Endodermal cell (in vitro differentiated cells): Measurements from ENCODE around the gene FBXL7. TPM values are rescaled to one million over a fixed set of nuclear protein-coding genes. Genes with fewer than 3 reads are reported as not detected.

ENCODE experiments used
- DNase-seq: peaks from one replicate; pipeline ENCODE4 v3.0.0-alpha.2; 2017
- H3K27ac ChIP-seq: 2 replicates; pipeline ENCODE4 v1.5.1; 2013; ENCODE audit warnings: mild to moderate bottlenecking, low read depth, low read length, moderate library complexity
- H3K27me3 ChIP-seq: 2 replicates; pipeline ENCODE4 v1.6.1; 2013; ENCODE audit warnings: mild to moderate bottlenecking, low read length, moderate library complexity; ENCODE audit not compliant: insufficient read depth, control insufficient read depth, poor library complexity, severe bottlenecking
- H3K36me3 ChIP-seq: 2 replicates; pipeline ENCODE4 v1.7.0; 2013; ENCODE audit warnings: mild to moderate bottlenecking, low read length, moderate library complexity; ENCODE audit not compliant: control insufficient read depth, insufficient read depth
- H3K4me1 ChIP-seq: one replicate; pipeline ENCODE4 v1.7.0; 2013; ENCODE audit warnings: low read length; ENCODE audit not compliant: control insufficient read depth, insufficient read depth
- H3K4me3 ChIP-seq: 2 replicates; pipeline ENCODE4 v1.5.1; 2013; ENCODE audit warnings: mild to moderate bottlenecking, low read length, moderate library complexity
- H3K9ac ChIP-seq: 2 replicates; pipeline ENCODE4 v1.6.1; 2013; ENCODE audit warnings: mild to moderate bottlenecking, low read length, moderate library complexity; ENCODE audit not compliant: poor library complexity, severe bottlenecking; ENCODE audit errors: extremely low read depth
- H3K9me3 ChIP-seq: 2 replicates; pipeline ENCODE4 v1.6.1; 2013; ENCODE audit warnings: mild to moderate bottlenecking, low read length, moderate library complexity; ENCODE audit not compliant: control insufficient read depth
- H3K27ac Mint-ChIP-seq: 2 replicates; pipeline ENCODE4 v1.8.0; 2020; ENCODE audit warnings: mixed read lengths
- H3K27me3 Mint-ChIP-seq: 2 replicates; pipeline ENCODE4 v1.8.0; 2021; ENCODE audit warnings: mild to moderate bottlenecking, mixed read lengths; ENCODE audit not compliant: insufficient read depth
- H3K36me3 Mint-ChIP-seq: 2 replicates; pipeline ENCODE4 v1.8.0; 2020; ENCODE audit warnings: low read depth, mixed read lengths
- H3K4me1 Mint-ChIP-seq: 2 replicates; pipeline ENCODE4 v1.8.0; 2020; ENCODE audit warnings: mixed read lengths
- H3K4me3 Mint-ChIP-seq: 2 replicates; pipeline ENCODE4 v1.8.0; 2020; ENCODE audit warnings: mild to moderate bottlenecking, moderate library complexity, mixed read lengths
- H3K9me3 Mint-ChIP-seq: 2 replicates; pipeline ENCODE4 v1.8.0; 2020; ENCODE audit warnings: mild to moderate bottlenecking, mixed read lengths
- CTCF ChIP-seq: fragments of 200-600 bp; sonication (generic); conservative IDR thresholded peaks from 2 replicates; pipeline ENCODE4 v1.5.0; 2021; ENCODE audit warnings: antibody characterized with exemption, mild to moderate bottlenecking
- WGBS, 2 experiments: methylation state at CpG; one replicate each; pipeline versions ENCODE4 v1.1.5 to v1.1.7; 2013; ENCODE audit warnings: missing lambda C conversion rate in 2 of 2, mixed read lengths in 1 of 2; ENCODE audit not compliant: insufficient coverage in 1 of 2, insufficient read length in 1 of 2; 5-methylcytosine and 5-hydroxymethylcytosine counted together
- total RNA-seq, 2 donors: library from RNA; stranded (reverse); fragmentation: NEBNext Ultra II Directional in 1 of 2; extraction: Animal tissue kit (Norgen Biotek cat#: 25700) in 1 of 2; gene quantifications; 2 replicates in 1 of 2; 3 replicates in 1 of 2; pipeline ENCODE4 v1.2.1, GENCODE V29; 2021

Gene FBXL7
- total RNA-seq, 2 donors from 2014 or later, result 12.9 to 13.2 TPM

DNA sequence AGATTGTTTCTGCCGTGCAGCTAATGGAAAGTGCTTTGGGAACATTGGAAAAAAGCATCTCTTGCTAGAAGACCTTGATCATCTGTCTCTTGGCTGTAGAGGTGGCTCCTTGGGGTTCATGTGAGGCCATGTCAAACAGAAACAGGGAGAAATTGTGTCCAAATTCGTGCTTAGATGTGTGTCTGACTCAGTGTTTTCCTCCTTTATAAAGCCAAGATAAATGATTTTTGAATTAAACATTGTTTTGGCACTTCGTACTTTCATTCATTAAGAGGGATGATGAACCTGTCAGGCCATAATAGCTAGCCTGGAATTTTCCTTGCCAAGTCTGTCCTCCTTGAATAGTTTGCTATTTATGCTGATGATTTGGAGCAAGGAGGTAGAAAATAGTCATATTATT lies 143.8 kb downstream of the FBXL7 start:
- Histone ChIP-seq H3K9me3 (peaks cover 9% of the 10 kb centered on the region), H3K4me1 (peaks cover 21% of the 10 kb centered on the region), H3K9ac (no peak overlapping the region), H3K36me3 (no peaks in the 10 kb centered on the region), H3K4me3 (no peak overlapping the region), H3K27me3 (no peaks in the 10 kb centered on the region), H3K27ac (no peak overlapping the region)
- WGBS, 2 experiments, result 93 to 97% methylated on average over 3 of the region's 3 CpGs
- no peak for TF ChIP-seq CTCF
- Mint-ChIP-seq H3K4me3 (no peak overlapping the region), H3K27ac (no peak overlapping the region), H3K9me3 (peaks cover 13% of the 10 kb centered on the region), H3K4me1 (peaks cover 36% of the 10 kb centered on the region), H3K27me3 (no peaks in the 10 kb centered on the region), H3K36me3 (peaks cover 12% of the 10 kb centered on the region)
- no peak for DNase-seq

DNA sequence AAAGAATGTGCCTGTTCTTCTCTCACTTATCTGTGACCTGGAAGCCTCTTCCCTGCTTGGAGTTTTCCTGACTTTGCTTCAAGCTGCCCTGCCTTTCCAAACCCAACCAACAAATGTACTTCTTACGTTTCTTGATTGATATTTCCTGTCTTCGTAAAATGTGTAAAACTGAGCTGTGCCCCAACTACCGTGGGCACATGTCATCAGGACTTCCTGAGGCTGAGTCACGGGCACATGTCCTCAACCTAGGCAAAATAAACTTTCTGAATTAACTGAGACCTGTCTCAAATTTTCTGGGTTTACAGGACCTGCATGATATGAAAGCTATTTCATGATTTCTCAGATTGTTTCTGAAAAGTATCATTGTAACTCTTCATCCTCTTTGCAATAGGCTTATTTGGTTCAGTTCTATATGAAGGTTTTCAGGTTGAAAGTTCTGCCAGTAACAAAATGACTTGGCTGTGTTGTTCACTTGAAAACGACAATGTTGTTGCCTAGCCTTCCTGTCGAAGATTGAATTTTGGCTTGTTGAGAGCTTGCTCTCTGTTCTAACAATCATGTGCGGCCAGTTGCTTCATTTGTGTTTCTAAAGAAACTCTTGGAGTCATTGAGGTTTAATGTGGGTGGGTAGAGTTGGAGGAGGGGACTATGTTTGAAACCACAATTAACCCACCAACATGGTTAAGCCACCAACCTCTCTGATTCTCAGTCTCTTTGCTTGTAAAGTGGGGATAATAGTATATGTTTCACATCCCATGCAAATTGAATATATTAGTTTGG lies 145.6 kb downstream of the FBXL7 start:
- Histone ChIP-seq H3K4me1 (peaks cover 21% of the 10 kb centered on the region), H3K27ac (no peak overlapping the region), H3K27me3 (no peaks in the 10 kb centered on the region), H3K4me3 (peak overlapping the region; percentile 10), H3K9ac (no peak overlapping the region), H3K9me3 (peaks cover 3% of the 10 kb centered on the region), H3K36me3 (no peaks in the 10 kb centered on the region)
- Mint-ChIP-seq H3K9me3 (peaks cover 3% of the 10 kb centered on the region), H3K27ac (peak overlapping the region; percentile 85), H3K36me3 (peaks cover 6% of the 10 kb centered on the region), H3K4me1 (peaks cover 36% of the 10 kb centered on the region), H3K4me3 (no peak overlapping the region), H3K27me3 (no peaks in the 10 kb centered on the region)
- no peak for DNase-seq
- 64 to 70% methylated on average over 5 to 7 of the region's 7 CpGs for WGBS, 2 experiments
- TF ChIP-seq CTCF, result no peak

- no peak overlapping the region for H3K27ac ChIP-seq
- no peaks in the 10 kb centered on the region for H3K27me3 ChIP-seq
- Mint-ChIP-seq H3K27me3 (no peaks in the 10 kb centered on the region), H3K9me3 (peaks cover 10% of the 10 kb centered on the region), H3K4me1 (peaks cover 36% of the 10 kb centered on the region), H3K27ac (no peak overlapping the region), H3K4me3 (no peak overlapping the region), H3K36me3 (peaks cover 9% of the 10 kb centered on the region)
- peaks cover 11% of the 10 kb centered on the region for H3K9me3 ChIP-seq
- DNase-seq, result no peak
- no peak for TF ChIP-seq CTCF
- no peak overlapping the region for H3K4me3 ChIP-seq
- peaks cover 21% of the 10 kb centered on the region for H3K4me1 ChIP-seq
- 93 to 100% methylated on average over 3 to 4 of the region's 4 CpGs for WGBS, 2 experiments
- no peak overlapping the region for H3K9ac ChIP-seq
- H3K36me3 ChIP-seq, result no peaks in the 10 kb centered on the region
These were observed 146.4 kb downstream of the FBXL7 start for GRCh38 chr5:15646371-15646770.
